Neural cell (in vitro differentiated cells): ENCODE data around the gene IL3. TPM values are rescaled to one million over a fixed set of nuclear protein-coding genes. Genes with fewer than 3 reads are reported as not detected.

Source experiments
- H2AFZ ChIP-seq: fragments of 200-600, 300-800 bp; sonication (generic), shearing (Covaris generic); 2 replicates; pipeline ENCODE4 v1.6.0; 2014; ENCODE audit warnings: low read depth, mild to moderate bottlenecking, antibody characterized with exemption, low read length, moderate library complexity
- H3F3A ChIP-seq: fragments of 200-600 bp; shearing (Covaris generic); 2 replicates; pipeline ENCODE4 v1.6.1; 2016; ENCODE audit warnings: mild to moderate bottlenecking, moderate library complexity, mixed read lengths, antibody characterized with exemption, low read length; ENCODE audit not compliant: insufficient read depth, poor library complexity, severe bottlenecking
- H3K27ac ChIP-seq: fragments of 200-600, 300-800 bp; sonication (generic), shearing (Covaris generic); 2 replicates; pipeline ENCODE4 v1.5.1; 2014; ENCODE audit warnings: mild to moderate bottlenecking, low read length, moderate library complexity
- H3K27me3 ChIP-seq: fragments of 300-800, 200-600 bp; sonication (generic), shearing (Covaris generic); 2 replicates; pipeline ENCODE4 v1.6.0; 2014; ENCODE audit warnings: mild to moderate bottlenecking, low read depth, low read length, moderate library complexity; ENCODE audit not compliant: insufficient read depth
- H3K36me3 ChIP-seq: fragments of 300-800, 200-600 bp; sonication (generic), shearing (Covaris generic); 2 replicates; pipeline ENCODE4 v1.5.1; 2014; ENCODE audit warnings: mild to moderate bottlenecking, antibody characterized with exemption, low read length, moderate library complexity; ENCODE audit not compliant: insufficient read depth
- H3K4me2 ChIP-seq: fragments of 300-800, 200-600 bp; sonication (generic), shearing (Covaris generic); 2 replicates; pipeline ENCODE4 v1.6.0; 2014; ENCODE audit warnings: mild to moderate bottlenecking, low read length
- H3K4me3 ChIP-seq: fragments of 300-800, 200-600 bp; sonication (generic), shearing (Covaris generic); 2 replicates; pipeline ENCODE4 v1.5.1; 2014; ENCODE audit warnings: mild to moderate bottlenecking, low read length, moderate library complexity
- H3K79me2 ChIP-seq: fragments of 200-600 bp; shearing (Covaris generic); replicated peaks from 2 replicates; pipeline ENCODE4 v1.6.0; 2014; ENCODE audit warnings: mild to moderate bottlenecking, low read length, moderate library complexity; ENCODE audit not compliant: insufficient read depth
- H3K9ac ChIP-seq: fragments of 300-800, 200-600 bp; sonication (generic), shearing (Covaris generic); 2 replicates; pipeline ENCODE4 v1.6.1; 2016; ENCODE audit warnings: mild to moderate bottlenecking, low read length, mixed read lengths
- H3K9me2 ChIP-seq: fragments of 200-600 bp; shearing (Covaris generic); 2 replicates; pipeline ENCODE4 v1.6.1; 2016; ENCODE audit warnings: mild to moderate bottlenecking, low read length, mixed read lengths; ENCODE audit not compliant: insufficient read depth
- H3K9me3 ChIP-seq: fragments of 200-600, 300-800 bp; sonication (generic), shearing (Covaris generic); 2 replicates; pipeline ENCODE4 v1.6.1; 2016; ENCODE audit warnings: mild to moderate bottlenecking, mixed run types, low read length, moderate library complexity, mixed read lengths
- H4K20me1 ChIP-seq: fragments of 200-600 bp; shearing (Covaris generic); 2 replicates; pipeline ENCODE4 v1.6.1; 2016; ENCODE audit warnings: mild to moderate bottlenecking, mixed run types; ENCODE audit not compliant: insufficient read depth
- CTCF ChIP-seq: fragments of 450-650 bp; IDR thresholded peaks from 2 replicates; pipeline ENCODE4 v1.5.1; 2014; ENCODE audit warnings: antibody characterized with exemption, mild to moderate bottlenecking, moderate library complexity; ENCODE audit not compliant: poor library complexity, severe bottlenecking
- EP300 ChIP-seq: fragments of 450-650 bp; conservative IDR thresholded peaks from 2 replicates; pipeline ENCODE4 v1.6.1; 2014; ENCODE audit warnings: antibody characterized with exemption, mild to moderate bottlenecking, moderate library complexity; ENCODE audit not compliant: poor library complexity, severe bottlenecking
- EZH2 ChIP-seq: fragments of 200-600, 300-800 bp; shearing (Covaris generic), sonication (generic); IDR thresholded peaks from 2 replicates; pipeline ENCODE4 v1.6.1; 2014; ENCODE audit warnings: antibody characterized with exemption, low read length, borderline replicate concordance, mild to moderate bottlenecking; ENCODE audit not compliant: insufficient read depth, poor library complexity, severe bottlenecking
- MXI1 ChIP-seq: fragments of 450-650 bp; conservative IDR thresholded peaks from 2 replicates; pipeline ENCODE4 v1.6.1; 2014; ENCODE audit warnings: antibody characterized with exemption, mild to moderate bottlenecking; ENCODE audit not compliant: poor library complexity, severe bottlenecking
- POLR2AphosphoS5 ChIP-seq: IDR thresholded peaks from 2 replicates; pipeline ENCODE4 v1.6.1; 2012
- RAD21 ChIP-seq: fragments of 450-650 bp; conservative IDR thresholded peaks from 2 replicates; pipeline ENCODE4 v1.6.1; 2014; ENCODE audit warnings: antibody characterized with exemption, mild to moderate bottlenecking, moderate library complexity
- REST ChIP-seq: IDR thresholded peaks from 2 replicates; pipeline ENCODE4 v1.6.1; 2012; ENCODE audit warnings: borderline replicate concordance
- SMC3 ChIP-seq: fragments of 450-650 bp; conservative IDR thresholded peaks from 2 replicates; pipeline ENCODE4 v1.6.1; 2014; ENCODE audit warnings: antibody characterized with exemption, mild to moderate bottlenecking, moderate library complexity; ENCODE audit not compliant: poor library complexity
- TAF1 ChIP-seq: IDR thresholded peaks from 2 replicates; pipeline ENCODE4 v1.6.1; 2012; ENCODE audit warnings: low read depth
- polyA plus RNA-seq: library from polyadenylated mRNA; depleted of rRNA; stranded (reverse); fragments of >200 nt; gene quantifications from 2 replicates; pipeline ENCODE4 v1.2.3, GENCODE V29; 2014

IL3 gene
- polyA plus RNA-seq, 1 donor from 2014 or later, result not detected

DNA sequence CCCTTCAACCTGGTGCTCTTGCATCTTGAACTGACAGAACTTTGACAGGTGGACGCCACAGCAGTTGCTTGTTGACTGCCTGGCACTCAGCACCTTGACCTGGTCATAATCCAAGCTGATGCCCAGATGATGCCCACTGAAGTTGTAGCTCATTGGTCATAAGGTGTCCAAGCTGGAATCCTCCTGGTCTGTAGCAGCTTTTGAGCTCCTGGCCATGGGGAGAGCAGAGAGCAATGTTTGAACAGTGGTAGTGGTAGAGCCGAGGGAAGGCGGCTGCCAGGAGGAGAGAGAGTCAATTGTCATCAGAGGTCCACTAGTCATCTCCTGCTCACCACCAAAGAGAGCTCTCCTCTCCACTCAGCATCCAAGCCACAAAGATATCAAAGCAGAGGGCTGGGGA, 36.4 kb downstream of the IL3 start:
- Histone ChIP-seq H3K9ac (no peak overlapping the region), H3K36me3 (no peaks in the 10 kb centered on the region), H3K9me2 (no peaks in the 10 kb centered on the region), H3K4me2 (no peak overlapping the region), H3K4me3 (no peak overlapping the region), H3K79me2 (no peaks in the 10 kb centered on the region), H4K20me1 (no peaks in the 10 kb centered on the region), H3K27ac (no peak overlapping the region), H3F3A (peaks cover 9% of the 10 kb centered on the region), H2AFZ (no peak overlapping the region), H3K9me3 (no peaks in the 10 kb centered on the region), H3K27me3 (no peaks in the 10 kb centered on the region)
- no peak for TF ChIP-seq EZH2
- TF ChIP-seq RAD21, result no peak
- no peak for TF ChIP-seq REST
- no peak for TF ChIP-seq EP300

GRCh38 chr5:132098151-132098594, 37.7 kb downstream of the IL3 start:
- Histone ChIP-seq H4K20me1 (no peaks in the 10 kb centered on the region), H3F3A (peaks cover 9% of the 10 kb centered on the region), H3K36me3 (no peaks in the 10 kb centered on the region), H3K9ac (no peak overlapping the region), H3K4me2 (no peak overlapping the region), H2AFZ (no peak overlapping the region), H3K4me3 (no peak overlapping the region), H3K79me2 (no peaks in the 10 kb centered on the region), H3K27ac (peak overlapping the region; percentile 89), H3K27me3 (no peaks in the 10 kb centered on the region), H3K9me2 (no peaks in the 10 kb centered on the region), H3K9me3 (no peaks in the 10 kb centered on the region)
- TF ChIP-seq EP300 (no peak), SMC3 (no peak), POLR2AphosphoS5 (no peak), RAD21 (no peak), CTCF (no peak), EZH2 (no peak), REST (no peak), TAF1 (no peak), MXI1 (no peak)
